NCI-H128 (cell line): ENCODE measurements around the gene PCDHB4.
"Not testable (repeated sequence)": the region's sequence is repeated elsewhere in the genome, so short reads cannot be mapped to it uniquely, and the experiment has no call there.

Experiments
- DNase-seq: peaks from one replicate; lab custom pipeline; 2025; ENCODE audit not compliant: unreplicated experiment; lab: John Stamatoyannopoulos, UW

The PCDHB4 gene

GRCh38 chr5:141121563-141121962 is at the start of gene PCDHB4:
Gene PCDHB4 (plus strand): TSS chr5:141121818. CDS start chr5:141121999, 181 bp downstream.
- DNase-seq: no peak

- no peak for DNase-seq
These were observed 43.8 kb upstream of the PCDHB4 start for GRCh38 chr5:141077826-141078225.

GRCh38 chr5:141082228-141082627 is 39.4 kb upstream of the PCDHB4 start:
- no peak for DNase-seq

- no peak for DNase-seq
These were observed 37.1 kb upstream of the PCDHB4 start for GRCh38 chr5:141084487-141084989.

GRCh38 chr5:141094481-141095262 is 26.9 kb upstream of the PCDHB4 start, which contains the start of gene PCDHB2:
Gene PCDHB2 (plus strand): TSS chr5:141094615. CDS start chr5:141094791, 176 bp downstream.
- peak; percentile 30 for DNase-seq

GRCh38 chr5:141095263-141095641 is 26.4 kb upstream of the PCDHB4 start:
- no peak for DNase-seq

- DNase-seq: not testable (repeated sequence)
These were observed 25.4 kb upstream of the PCDHB4 start for GRCh38 chr5:141096181-141096580.

- not testable (repeated sequence) for DNase-seq
These were observed 25.0 kb upstream of the PCDHB4 start for GRCh38 chr5:141096586-141096985.

- DNase-seq: no peak
These were observed 21.3 kb upstream of the PCDHB4 start, which contains the start of gene PCDHB3 for GRCh38 chr5:141100243-141100805. Gene PCDHB3 (plus strand): TSS chr5:141100473. CDS start chr5:141100650, 177 bp downstream.

GRCh38 chr5:141101059-141101458 is 20.6 kb upstream of the PCDHB4 start:
- DNase-seq: no peak

GRCh38 chr5:141102070-141102469 is 19.5 kb upstream of the PCDHB4 start:
- not testable (repeated sequence) for DNase-seq

- DNase-seq: not testable (repeated sequence)
These were observed 19.1 kb upstream of the PCDHB4 start for GRCh38 chr5:141102471-141102870.

- DNase-seq: no peak
These were observed 16.3 kb upstream of the PCDHB4 start for GRCh38 chr5:141105350-141105749.

GRCh38 chr5:141119250-141119649 is 2.4 kb upstream of the PCDHB4 start:
- DNase-seq: no peak

GRCh38 chr5:141121985-141122384 is 367 bp downstream of the PCDHB4 start:
- DNase-seq: no peak

- DNase-seq: not testable (repeated sequence)
These were observed 1.9 kb downstream of the PCDHB4 start for GRCh38 chr5:141123396-141124135.

GRCh38 chr5:141127305-141127704 is 5.7 kb downstream of the PCDHB4 start:
- no peak for DNase-seq

- DNase-seq: no peak
These were observed 13.6 kb downstream of the PCDHB4 start, which contains the start of gene PCDHB5 for GRCh38 chr5:141135030-141135717. Gene PCDHB5 (plus strand): TSS chr5:141135206. CDS start chr5:141135435, 229 bp downstream.

GRCh38 chr5:141135718-141136266 is 14.2 kb downstream of the PCDHB4 start:
- no peak for DNase-seq

GRCh38 chr5:141137346-141137745 is 15.7 kb downstream of the PCDHB4 start:
- DNase-seq: not testable (repeated sequence)
